Anterior cingulate cortex (tissue), 58 donors: ENCODE measurements around the gene LTA4H.

Experiments used
- DNase-seq, 58 donors: peaks; one replicate each; lab custom pipeline; 2025; lab: John Stamatoyannopoulos, UW

LTA4H gene

DNA sequence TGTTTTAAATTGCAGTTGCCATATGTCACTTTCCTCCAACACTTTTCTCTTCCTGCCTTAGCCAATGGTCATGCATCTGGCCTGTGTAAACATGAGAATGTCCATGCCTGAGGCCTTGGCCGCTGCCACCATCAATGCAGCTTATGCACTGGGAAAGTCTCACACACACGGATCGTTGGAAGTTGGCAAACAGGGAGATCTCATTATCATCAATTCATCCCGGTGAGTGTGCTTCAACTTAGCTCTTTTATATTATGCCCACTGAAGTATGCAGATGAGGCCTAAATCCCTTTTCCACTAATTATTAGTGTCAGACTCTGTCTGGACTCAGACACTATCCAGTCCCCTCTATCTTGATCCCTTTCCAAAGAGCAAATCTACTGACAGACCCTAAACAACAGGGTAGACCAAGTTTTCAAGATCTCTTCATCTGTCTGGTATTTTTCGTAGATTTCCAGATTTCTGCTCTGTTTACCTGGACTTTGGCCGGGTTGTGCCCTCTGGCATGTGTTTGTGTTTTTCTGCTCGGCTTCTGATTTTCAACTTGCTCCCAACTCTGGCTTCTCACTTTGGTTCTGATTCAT is 69.0 kb downstream of the LTA4H start:
- no peak for DNase-seq

GRCh38 chr12:95963096-95963495 is 72.3 kb downstream of the LTA4H start:
- no peak for DNase-seq

- DNase-seq, result no peak
Measured at GRCh38 chr12:95962222-95962621, 73.2 kb downstream of the LTA4H start.

GRCh38 chr12:95960241-95960640 is 75.1 kb downstream of the LTA4H start:
- DNase-seq, result no peak

DNA sequence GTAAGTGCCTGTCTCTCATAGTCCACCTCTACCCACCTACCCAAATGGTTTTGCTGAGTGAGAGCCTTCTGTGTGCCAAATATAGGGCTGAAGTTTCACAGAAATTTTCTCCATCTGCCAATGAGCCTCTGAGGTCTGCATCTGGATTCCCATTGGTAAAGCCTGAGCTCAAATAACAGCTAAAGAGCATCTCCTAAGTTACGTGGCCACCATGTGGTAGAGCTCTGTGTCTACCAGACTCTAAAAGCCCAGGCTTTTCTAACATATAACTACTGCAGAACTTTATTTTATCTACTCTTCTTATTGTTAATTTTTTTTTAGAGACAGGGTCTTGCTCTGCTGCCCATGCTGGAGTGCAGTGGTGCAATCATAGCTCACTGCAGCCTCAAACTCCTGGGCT is 76.3 kb downstream of the LTA4H start:
- DNase-seq, result no peak

DNA sequence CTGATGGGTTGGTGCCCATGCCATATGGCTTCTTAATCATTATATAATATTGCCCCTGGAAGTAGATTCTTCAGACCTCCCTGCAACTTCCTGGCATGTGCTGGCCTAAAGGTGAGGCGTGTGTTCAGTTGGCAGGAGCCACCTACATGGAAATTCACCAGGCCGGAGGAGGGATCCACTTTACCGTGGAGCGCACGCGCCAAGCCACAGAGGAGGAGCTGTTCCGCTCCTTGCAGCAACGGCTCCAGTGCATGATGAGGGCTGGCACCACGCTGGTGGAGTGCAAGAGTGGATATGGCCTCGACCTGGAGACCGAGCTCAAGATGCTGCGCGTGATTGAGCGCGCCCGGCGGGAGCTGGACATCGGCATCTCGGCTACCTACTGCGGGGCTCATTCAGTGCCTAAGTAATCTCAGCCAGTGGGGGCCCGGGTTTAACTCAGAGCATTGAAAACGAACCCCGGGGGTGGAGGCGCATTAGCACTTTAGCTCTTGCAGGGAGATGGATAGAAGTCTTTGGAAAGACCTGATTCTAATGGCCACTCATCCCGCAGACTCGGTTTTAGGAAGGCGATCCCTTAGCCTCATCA is 78.7 kb downstream of the LTA4H start:
- peak in 2 of 58 donors; percentile 1 for DNase-seq

DNA sequence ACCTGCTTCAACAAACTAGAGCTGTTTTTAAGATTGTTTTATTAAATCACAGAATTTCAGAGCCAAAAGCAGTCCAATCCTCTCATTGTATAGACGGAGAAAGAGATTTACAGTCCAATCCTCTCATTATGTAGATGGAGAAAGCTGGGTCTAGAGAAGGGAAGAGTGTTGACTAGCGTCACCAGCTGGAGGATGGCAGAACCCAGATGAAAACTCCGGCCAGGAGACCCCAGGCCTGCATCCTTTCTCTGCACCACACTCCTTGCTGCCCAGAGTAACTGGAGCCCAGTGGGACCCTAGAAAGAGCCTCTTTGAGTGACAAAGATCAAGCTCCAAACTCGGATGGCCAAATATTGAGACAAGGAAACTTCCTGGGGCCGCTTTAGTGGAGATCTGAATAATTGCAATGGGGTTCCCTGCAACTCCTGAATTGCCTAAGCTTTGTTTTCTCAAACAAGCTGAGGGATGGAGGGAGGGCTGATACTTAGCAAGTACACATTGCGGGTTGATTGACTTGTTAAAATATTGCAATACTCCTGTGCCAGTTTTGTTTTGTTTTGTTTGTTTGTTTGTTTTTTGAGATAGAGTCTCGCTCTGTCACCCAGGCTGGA is 79.7 kb downstream of the LTA4H start:
- no peak for DNase-seq

DNA sequence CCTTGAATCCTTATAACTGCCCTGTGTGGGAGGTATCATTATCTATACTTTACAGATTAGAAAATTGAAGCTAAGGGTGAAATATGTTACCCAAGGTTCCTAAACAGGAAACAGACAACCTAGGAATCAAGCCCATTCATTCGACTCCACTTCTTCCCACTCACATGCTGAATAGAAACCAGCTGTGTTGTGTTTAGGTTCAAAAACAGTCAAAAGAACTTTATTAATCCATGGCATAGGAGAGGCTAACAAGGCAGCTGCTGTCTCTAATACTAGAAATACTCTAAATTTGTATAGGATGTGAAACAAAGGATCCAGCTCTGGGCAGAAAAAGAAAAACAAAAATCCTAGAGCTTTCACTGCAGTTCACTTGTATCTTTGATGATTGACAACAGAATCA is 82.4 kb downstream of the LTA4H start:
- no peak for DNase-seq

GRCh38 chr12:95951515-95951914 is 83.9 kb downstream of the LTA4H start:
- no peak for DNase-seq
